ENCODE results near the gene AMY1A.
"Not testable (repeated sequence)": the region's sequence is repeated elsewhere in the genome, so short reads cannot be mapped to it uniquely, and the experiment has no call there.

- not testable (repeated sequence) for TF ChIP-seq CTCF (conservative IDR thresholded peaks at IDR 0.05; ENCODE audit: low read length); EZH2phosphoT487 (IDR thresholded peaks at IDR 0.05; ENCODE audit: borderline replicate concordance)
Measured at GRCh38 chr1:103701256-103701655, 45.7 kb downstream of the AMY1A start.
